WTC11 (cell line): Measurements from ENCODE around the gene KAT6B. TPM values are rescaled to one million over a fixed set of nuclear protein-coding genes. Genes with fewer than 3 reads are reported as not detected.

ENCODE experiments used
- ATAC-seq: fragments of 200-7000 bp; cut with Tn5 transposase; 2 replicates; pipeline ENCODE4 v1.10.0; 2021; ENCODE audit warnings: mild to moderate bottlenecking, moderate library complexity
- CTCF ChIA-PET: fragments of 300-600 bp; sonication (Branson Sonifier 250); formaldehyde crosslinking; loops from one replicate; lab custom pipeline; 2021; ENCODE audit warnings: antibody characterized with exemption; lab: Charles Lee
- POLR2A ChIA-PET: fragments of 350-600 bp; sonication (Branson Sonifier 250); formaldehyde crosslinking; loops from one replicate; lab custom pipeline; 2021; ENCODE audit warnings: antibody characterized with exemption; lab: Charles Lee
- DNase-seq: peaks from one replicate; pipeline ENCODE4 v3.0.0; 2021; ENCODE audit warnings: low spot score
- H3K27ac Mint-ChIP-seq: 2 replicates; pipeline ENCODE4 v1.8.0; 2021; ENCODE audit warnings: mixed read lengths
- H3K27me3 Mint-ChIP-seq: 2 replicates; pipeline ENCODE4 v1.8.0; 2021; ENCODE audit warnings: low read depth, mild to moderate bottlenecking, moderate library complexity, mixed read lengths
- H3K36me3 Mint-ChIP-seq: 2 replicates; pipeline ENCODE4 v1.8.0; 2021; ENCODE audit warnings: mixed read lengths
- H3K4me1 Mint-ChIP-seq: 2 replicates; pipeline ENCODE4 v1.8.0; 2022; ENCODE audit warnings: mixed read lengths
- H3K4me3 Mint-ChIP-seq: 2 replicates; pipeline ENCODE4 v1.8.0; 2021; ENCODE audit warnings: mild to moderate bottlenecking, moderate library complexity, mixed read lengths
- H3K9me3 Mint-ChIP-seq: 2 replicates; pipeline ENCODE4 v1.8.0; 2021; ENCODE audit warnings: mixed read lengths
- HMGA2 ChIP-seq: fragments of 250-450 bp; sonication (Bioruptor Pico); IDR thresholded peaks from 2 replicates; pipeline ENCODE4 v1.4.0; 2021; ENCODE audit warnings: mild to moderate bottlenecking, moderate library complexity
- JAZF1 ChIP-seq: fragments of 250-450 bp; sonication (Bioruptor Pico); IDR thresholded peaks from 2 replicates; pipeline ENCODE4 v1.9.0; 2021; ENCODE audit warnings: moderate library complexity, mild to moderate bottlenecking, inconsistent platforms
- MXD4 ChIP-seq: fragments of 250-450 bp; sonication (Bioruptor Pico); IDR thresholded peaks from 2 replicates; pipeline ENCODE4 v1.8.0; 2021; ENCODE audit warnings: mild to moderate bottlenecking, moderate library complexity, borderline replicate concordance
- MYBL2 ChIP-seq: sonication (generic); formaldehyde crosslinking; IDR thresholded peaks from 2 replicates; pipeline ENCODE4 v1.8.1; 2023; ENCODE audit warnings: mild to moderate bottlenecking, moderate library complexity, missing genetic modification reagents
- PRRX2 ChIP-seq: fragments of 250-450 bp; sonication (Bioruptor Pico); IDR thresholded peaks from 2 replicates; pipeline ENCODE4 v1.8.0; 2021; ENCODE audit warnings: mild to moderate bottlenecking
- SMAD4 ChIP-seq: sonication (generic); formaldehyde crosslinking; IDR thresholded peaks from 2 replicates; pipeline ENCODE4 v1.8.0; 2022; ENCODE audit warnings: mild to moderate bottlenecking, missing genetic modification reagents
- TCF7 ChIP-seq: sonication (generic); formaldehyde crosslinking; IDR thresholded peaks from 2 replicates; pipeline ENCODE4 v1.8.0; 2022; ENCODE audit warnings: mild to moderate bottlenecking, low read depth, missing genetic modification reagents, moderate library complexity
- ZNF219 ChIP-seq: sonication (generic); formaldehyde crosslinking; IDR thresholded peaks from 2 replicates; pipeline ENCODE4 v1.8.0; 2023; ENCODE audit warnings: missing genetic modification reagents, mild to moderate bottlenecking, borderline replicate concordance
- ZNF396 ChIP-seq: fragments of 250-450 bp; sonication (Bioruptor Pico); IDR thresholded peaks from 2 replicates; pipeline ENCODE4 v1.8.0; 2021; ENCODE audit warnings: mild to moderate bottlenecking, moderate library complexity, borderline replicate concordance
- total RNA-seq: library from RNA; stranded (reverse); gene quantifications from 3 replicates; pipeline ENCODE4 v1.2.3, GENCODE V29; 2021
- TF ChIP-seq, protein P1 (sequence below): fragments of 250-450 bp; sonication (Bioruptor Pico); IDR thresholded peaks from 2 replicates; pipeline ENCODE4 v1.9.0; 2021; ENCODE audit warnings: moderate library complexity, mild to moderate bottlenecking, inconsistent platforms, borderline replicate concordance
- TF ChIP-seq, protein P2 (sequence below): fragments of 200-600 bp; IDR thresholded peaks from 2 replicates; pipeline ENCODE4 v1.8.0; 2022; ENCODE audit warnings: antibody characterized with exemption
- TF ChIP-seq, protein P3 (sequence below): sonication (generic); formaldehyde crosslinking; IDR thresholded peaks from 2 replicates; pipeline ENCODE4 v1.8.0; 2022; ENCODE audit warnings: missing genetic modification reagents
- TF ChIP-seq, protein P4 (sequence below): sonication (generic); formaldehyde crosslinking; IDR thresholded peaks from 2 replicates; pipeline ENCODE4 v1.8.1; 2022; ENCODE audit warnings: low read depth, missing genetic modification reagents, borderline replicate concordance
- TF ChIP-seq, protein P5 (sequence below): sonication (generic); formaldehyde crosslinking; IDR thresholded peaks from 2 replicates; pipeline ENCODE4 v1.8.1; 2023; ENCODE audit warnings: mild to moderate bottlenecking, missing genetic modification reagents, borderline replicate concordance
- TF ChIP-seq, protein P6 (sequence below): sonication (generic); formaldehyde crosslinking; conservative IDR thresholded peaks from 2 replicates; pipeline ENCODE4 v1.8.1; 2023; ENCODE audit warnings: mild to moderate bottlenecking, low read depth, missing genetic modification reagents, moderate library complexity

Gene KAT6B
- total RNA-seq, 1 experiment from 2014 or later: 18.5 TPM

DNA sequence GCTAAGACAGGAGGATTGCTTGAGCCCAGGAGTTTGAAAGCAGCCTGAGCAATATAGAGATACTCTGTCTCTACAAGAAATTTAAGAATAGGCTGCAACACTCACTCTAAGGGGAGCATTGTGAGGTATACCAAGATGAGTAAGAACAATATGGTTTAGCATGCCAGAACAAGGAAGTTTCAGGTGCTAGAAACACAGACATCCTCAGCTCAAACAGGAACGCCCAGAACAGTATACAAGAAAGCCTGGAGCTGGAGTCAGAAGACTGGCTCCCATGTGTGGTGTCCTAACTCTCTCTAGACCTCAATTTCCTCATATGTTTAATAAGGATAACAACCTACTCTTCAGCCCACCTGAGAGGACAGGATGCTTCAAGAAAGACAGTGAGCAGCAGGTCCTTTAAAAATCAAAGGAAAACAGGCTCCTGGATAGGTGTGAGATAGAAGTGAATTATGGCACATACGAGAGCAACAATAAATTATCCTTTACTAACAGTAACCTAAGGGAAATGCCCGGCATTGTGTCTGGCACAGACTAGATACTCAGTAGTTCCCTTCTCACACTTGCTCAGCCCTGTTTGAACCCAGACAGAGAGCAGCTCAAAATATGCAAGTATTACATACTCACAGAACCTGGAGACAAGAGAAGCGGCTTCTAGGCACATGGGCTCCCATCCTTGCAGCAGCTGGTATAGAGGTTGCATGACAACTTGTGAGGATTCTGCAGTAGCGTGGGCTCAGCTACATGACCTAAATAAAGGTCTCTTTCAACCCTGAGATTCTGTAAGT lies 45.4 kb downstream of the KAT6B start:
- no peak overlapping the region; the same call in 1 of the 2 replicates for H3K27ac Mint-ChIP-seq
- no peak overlapping the region for H3K4me3 Mint-ChIP-seq
- no peak for ATAC-seq

DNA sequence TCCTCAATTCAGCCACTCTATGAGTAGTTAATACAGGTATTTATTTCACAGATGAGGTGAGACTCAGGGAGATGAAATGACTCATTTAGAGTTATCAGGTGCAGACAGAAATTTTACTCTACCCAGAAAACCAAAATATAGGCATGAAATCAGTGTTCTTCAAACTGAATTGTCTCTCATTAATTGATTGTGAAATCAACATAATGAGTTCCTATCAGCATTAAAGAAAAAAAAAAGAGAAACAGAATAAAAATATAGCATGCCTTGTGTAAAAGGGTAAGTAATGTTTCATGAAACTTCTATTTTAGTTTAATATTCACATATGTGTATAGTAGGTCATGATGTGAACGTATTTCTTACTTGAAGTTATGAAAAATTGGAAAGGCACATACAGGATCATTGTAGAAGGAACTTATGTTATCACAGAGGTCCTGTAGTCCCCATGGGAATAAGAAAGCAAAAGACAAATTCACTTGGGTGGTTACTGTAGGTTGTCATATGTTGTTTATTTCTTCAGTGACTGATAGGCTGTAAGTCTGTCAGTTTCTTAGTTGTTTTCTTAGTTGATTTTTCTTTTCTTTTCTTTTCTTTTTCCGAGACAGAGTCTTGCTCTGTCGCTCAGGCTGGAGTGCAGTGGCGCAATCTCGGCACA lies 47.5 kb downstream of the KAT6B start:
- DNase-seq (no peak), ATAC-seq (no peak)
- Mint-ChIP-seq H3K27ac (no peak overlapping the region), H3K36me3 (no peaks in the 10 kb centered on the region), H3K4me1 (peaks cover 15% of the 10 kb centered on the region), H3K9me3 (no peaks in the 10 kb centered on the region), H3K27me3 (no peaks in the 10 kb centered on the region), H3K4me3 (no peak overlapping the region)
- CTCF ChIA-PET: no interaction called here
- POLR2A ChIA-PET: no interaction called here
- TF ChIP-seq HMGA2 (CRISPR knock-in tag) (no peak), ZNF396 (no peak), ZNF219 (CRISPR knock-in tag) (no peak), PRRX2 (no peak)

More for the DNA sequence above, 45.4 kb downstream of the KAT6B start:
- DNase-seq: no peak
- no peaks in the 10 kb centered on the region for H3K9me3 Mint-ChIP-seq
- TF ChIP-seq, protein P1, sequence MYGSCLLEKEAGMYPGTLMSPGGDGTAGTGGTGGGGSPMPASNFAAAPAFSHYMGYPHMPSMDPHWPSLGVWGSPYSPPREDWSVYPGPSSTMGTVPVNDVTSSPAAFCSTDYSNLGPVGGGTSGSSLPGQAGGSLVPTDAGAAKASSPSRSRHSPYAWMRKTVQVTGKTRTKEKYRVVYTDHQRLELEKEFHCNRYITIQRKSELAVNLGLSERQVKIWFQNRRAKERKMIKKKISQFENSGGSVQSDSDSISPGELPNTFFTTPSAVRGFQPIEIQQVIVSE: no peak
- TF ChIP-seq MXD4: no peak
- TF ChIP-seq, protein P2, sequence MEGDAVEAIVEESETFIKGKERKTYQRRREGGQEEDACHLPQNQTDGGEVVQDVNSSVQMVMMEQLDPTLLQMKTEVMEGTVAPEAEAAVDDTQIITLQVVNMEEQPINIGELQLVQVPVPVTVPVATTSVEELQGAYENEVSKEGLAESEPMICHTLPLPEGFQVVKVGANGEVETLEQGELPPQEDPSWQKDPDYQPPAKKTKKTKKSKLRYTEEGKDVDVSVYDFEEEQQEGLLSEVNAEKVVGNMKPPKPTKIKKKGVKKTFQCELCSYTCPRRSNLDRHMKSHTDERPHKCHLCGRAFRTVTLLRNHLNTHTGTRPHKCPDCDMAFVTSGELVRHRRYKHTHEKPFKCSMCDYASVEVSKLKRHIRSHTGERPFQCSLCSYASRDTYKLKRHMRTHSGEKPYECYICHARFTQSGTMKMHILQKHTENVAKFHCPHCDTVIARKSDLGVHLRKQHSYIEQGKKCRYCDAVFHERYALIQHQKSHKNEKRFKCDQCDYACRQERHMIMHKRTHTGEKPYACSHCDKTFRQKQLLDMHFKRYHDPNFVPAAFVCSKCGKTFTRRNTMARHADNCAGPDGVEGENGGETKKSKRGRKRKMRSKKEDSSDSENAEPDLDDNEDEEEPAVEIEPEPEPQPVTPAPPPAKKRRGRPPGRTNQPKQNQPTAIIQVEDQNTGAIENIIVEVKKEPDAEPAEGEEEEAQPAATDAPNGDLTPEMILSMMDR: no peak
- TF ChIP-seq, protein P3, sequence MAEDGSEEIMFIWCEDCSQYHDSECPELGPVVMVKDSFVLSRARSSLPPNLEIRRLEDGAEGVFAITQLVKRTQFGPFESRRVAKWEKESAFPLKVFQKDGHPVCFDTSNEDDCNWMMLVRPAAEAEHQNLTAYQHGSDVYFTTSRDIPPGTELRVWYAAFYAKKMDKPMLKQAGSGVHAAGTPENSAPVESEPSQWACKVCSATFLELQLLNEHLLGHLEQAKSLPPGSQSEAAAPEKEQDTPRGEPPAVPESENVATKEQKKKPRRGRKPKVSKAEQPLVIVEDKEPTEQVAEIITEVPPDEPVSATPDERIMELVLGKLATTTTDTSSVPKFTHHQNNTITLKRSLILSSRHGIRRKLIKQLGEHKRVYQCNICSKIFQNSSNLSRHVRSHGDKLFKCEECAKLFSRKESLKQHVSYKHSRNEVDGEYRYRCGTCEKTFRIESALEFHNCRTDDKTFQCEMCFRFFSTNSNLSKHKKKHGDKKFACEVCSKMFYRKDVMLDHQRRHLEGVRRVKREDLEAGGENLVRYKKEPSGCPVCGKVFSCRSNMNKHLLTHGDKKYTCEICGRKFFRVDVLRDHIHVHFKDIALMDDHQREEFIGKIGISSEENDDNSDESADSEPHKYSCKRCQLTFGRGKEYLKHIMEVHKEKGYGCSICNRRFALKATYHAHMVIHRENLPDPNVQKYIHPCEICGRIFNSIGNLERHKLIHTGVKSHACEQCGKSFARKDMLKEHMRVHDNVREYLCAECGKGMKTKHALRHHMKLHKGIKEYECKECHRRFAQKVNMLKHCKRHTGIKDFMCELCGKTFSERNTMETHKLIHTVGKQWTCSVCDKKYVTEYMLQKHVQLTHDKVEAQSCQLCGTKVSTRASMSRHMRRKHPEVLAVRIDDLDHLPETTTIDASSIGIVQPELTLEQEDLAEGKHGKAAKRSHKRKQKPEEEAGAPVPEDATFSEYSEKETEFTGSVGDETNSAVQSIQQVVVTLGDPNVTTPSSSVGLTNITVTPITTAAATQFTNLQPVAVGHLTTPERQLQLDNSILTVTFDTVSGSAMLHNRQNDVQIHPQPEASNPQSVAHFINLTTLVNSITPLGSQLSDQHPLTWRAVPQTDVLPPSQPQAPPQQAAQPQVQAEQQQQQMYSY: peak; percentile 57
- TF ChIP-seq MYBL2: no peak
- TF ChIP-seq, all 79 proteins: peak for 1
- Mint-ChIP-seq H3K36me3 (no peaks in the 10 kb centered on the region), H3K4me1 (peaks cover 26% of the 10 kb centered on the region), H3K27me3 (no peaks in the 10 kb centered on the region)
- CTCF ChIA-PET: no interaction called here
- POLR2A ChIA-PET: interaction anchor here (1.1 kb wide), 1 partner anchor 46 kb away, joined by 3 read pairs; the partner anchor contains the start of gene KAT6B

DNA sequence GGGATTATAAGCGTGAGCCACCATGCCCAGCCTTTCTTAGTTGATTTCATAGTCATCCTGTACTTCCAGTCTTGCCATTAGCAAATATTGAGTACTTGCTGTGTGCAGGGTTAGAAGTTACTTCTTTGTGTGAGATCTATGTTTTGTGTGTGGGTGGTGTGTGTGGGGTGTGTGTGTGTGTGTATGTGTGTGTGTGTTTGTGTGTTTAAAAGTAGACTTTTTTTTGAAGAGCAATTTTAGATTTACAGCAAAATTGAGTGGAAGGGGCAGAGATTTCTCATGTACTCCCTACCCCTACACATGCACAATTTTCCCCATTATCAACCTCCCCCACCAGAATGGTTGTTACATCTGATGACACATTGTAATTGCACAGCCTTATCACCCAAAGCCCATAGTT lies 48.2 kb downstream of the KAT6B start:
- Mint-ChIP-seq H3K4me3 (no peak overlapping the region), H3K27ac (peak overlapping the region; percentile 46; the same call in 1 of the 2 replicates), H3K9me3 (no peaks in the 10 kb centered on the region), H3K36me3 (no peaks in the 10 kb centered on the region), H3K4me1 (peaks cover 15% of the 10 kb centered on the region), H3K27me3 (no peaks in the 10 kb centered on the region)
- ATAC-seq (no peak), DNase-seq (no peak)
- TF ChIP-seq TCF7 (CRISPR knock-in tag) (no peak), SMAD4 (CRISPR knock-in tag) (no peak), JAZF1 (CRISPR knock-in tag) (no peak)
- TF ChIP-seq, protein P4, sequence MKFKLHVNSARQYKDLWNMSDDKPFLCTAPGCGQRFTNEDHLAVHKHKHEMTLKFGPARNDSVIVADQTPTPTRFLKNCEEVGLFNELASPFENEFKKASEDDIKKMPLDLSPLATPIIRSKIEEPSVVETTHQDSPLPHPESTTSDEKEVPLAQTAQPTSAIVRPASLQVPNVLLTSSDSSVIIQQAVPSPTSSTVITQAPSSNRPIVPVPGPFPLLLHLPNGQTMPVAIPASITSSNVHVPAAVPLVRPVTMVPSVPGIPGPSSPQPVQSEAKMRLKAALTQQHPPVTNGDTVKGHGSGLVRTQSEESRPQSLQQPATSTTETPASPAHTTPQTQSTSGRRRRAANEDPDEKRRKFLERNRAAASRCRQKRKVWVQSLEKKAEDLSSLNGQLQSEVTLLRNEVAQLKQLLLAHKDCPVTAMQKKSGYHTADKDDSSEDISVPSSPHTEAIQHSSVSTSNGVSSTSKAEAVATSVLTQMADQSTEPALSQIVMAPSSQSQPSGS (CRISPR knock-in tag): no peak
- TF ChIP-seq, protein P5, sequence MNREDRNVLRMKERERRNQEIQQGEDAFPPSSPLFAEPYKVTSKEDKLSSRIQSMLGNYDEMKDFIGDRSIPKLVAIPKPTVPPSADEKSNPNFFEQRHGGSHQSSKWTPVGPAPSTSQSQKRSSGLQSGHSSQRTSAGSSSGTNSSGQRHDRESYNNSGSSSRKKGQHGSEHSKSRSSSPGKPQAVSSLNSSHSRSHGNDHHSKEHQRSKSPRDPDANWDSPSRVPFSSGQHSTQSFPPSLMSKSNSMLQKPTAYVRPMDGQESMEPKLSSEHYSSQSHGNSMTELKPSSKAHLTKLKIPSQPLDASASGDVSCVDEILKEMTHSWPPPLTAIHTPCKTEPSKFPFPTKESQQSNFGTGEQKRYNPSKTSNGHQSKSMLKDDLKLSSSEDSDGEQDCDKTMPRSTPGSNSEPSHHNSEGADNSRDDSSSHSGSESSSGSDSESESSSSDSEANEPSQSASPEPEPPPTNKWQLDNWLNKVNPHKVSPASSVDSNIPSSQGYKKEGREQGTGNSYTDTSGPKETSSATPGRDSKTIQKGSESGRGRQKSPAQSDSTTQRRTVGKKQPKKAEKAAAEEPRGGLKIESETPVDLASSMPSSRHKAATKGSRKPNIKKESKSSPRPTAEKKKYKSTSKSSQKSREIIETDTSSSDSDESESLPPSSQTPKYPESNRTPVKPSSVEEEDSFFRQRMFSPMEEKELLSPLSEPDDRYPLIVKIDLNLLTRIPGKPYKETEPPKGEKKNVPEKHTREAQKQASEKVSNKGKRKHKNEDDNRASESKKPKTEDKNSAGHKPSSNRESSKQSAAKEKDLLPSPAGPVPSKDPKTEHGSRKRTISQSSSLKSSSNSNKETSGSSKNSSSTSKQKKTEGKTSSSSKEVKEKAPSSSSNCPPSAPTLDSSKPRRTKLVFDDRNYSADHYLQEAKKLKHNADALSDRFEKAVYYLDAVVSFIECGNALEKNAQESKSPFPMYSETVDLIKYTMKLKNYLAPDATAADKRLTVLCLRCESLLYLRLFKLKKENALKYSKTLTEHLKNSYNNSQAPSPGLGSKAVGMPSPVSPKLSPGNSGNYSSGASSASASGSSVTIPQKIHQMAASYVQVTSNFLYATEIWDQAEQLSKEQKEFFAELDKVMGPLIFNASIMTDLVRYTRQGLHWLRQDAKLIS: no peak
- TF ChIP-seq, protein P6, sequence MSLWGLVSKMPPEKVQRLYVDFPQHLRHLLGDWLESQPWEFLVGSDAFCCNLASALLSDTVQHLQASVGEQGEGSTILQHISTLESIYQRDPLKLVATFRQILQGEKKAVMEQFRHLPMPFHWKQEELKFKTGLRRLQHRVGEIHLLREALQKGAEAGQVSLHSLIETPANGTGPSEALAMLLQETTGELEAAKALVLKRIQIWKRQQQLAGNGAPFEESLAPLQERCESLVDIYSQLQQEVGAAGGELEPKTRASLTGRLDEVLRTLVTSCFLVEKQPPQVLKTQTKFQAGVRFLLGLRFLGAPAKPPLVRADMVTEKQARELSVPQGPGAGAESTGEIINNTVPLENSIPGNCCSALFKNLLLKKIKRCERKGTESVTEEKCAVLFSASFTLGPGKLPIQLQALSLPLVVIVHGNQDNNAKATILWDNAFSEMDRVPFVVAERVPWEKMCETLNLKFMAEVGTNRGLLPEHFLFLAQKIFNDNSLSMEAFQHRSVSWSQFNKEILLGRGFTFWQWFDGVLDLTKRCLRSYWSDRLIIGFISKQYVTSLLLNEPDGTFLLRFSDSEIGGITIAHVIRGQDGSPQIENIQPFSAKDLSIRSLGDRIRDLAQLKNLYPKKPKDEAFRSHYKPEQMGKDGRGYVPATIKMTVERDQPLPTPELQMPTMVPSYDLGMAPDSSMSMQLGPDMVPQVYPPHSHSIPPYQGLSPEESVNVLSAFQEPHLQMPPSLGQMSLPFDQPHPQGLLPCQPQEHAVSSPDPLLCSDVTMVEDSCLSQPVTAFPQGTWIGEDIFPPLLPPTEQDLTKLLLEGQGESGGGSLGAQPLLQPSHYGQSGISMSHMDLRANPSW (CRISPR knock-in tag): no peak
- ChIA-PET POLR2A (interaction anchor here (0.7 kb wide), 1 partner anchor 187 kb away, joined by 4 read pairs; no protein-coding TSS in a partner anchor), CTCF (interaction anchor here (0.7 kb wide), 1 partner anchor 15 kb away, joined by 4 read pairs; no protein-coding TSS in a partner anchor)
